GM18870 (cell line): ENCODE results near the gene ARMH4.

Experiments used
- ATAC-seq: cut with Tn5 transposase; IDR thresholded peaks from one replicate; pipeline ENCODE4 v1.9.1; 2021; ENCODE audit warnings: moderate library complexity; ENCODE audit not compliant: unreplicated experiment

ARMH4 gene

DNA sequence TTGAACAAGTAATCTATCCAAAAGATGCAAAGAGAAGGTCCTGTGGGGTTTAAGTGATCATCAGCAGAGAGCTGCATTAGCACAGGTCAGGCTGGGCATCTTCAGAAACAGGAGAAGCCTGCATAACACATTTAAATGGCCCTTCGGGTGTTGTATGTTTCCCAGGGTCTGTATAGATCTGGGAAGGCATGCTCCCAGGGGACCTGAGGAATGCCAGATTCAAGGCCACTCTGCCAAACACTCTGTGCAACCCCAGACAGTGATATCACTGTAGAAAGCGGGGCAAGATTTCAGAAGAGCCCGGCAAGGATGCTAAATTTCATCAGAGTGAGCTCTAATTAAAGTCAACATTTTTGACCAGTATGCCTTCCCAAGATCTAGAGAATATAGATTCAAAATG is 92.9 kb downstream of the ARMH4 start:
- ATAC-seq, result no peak

DNA sequence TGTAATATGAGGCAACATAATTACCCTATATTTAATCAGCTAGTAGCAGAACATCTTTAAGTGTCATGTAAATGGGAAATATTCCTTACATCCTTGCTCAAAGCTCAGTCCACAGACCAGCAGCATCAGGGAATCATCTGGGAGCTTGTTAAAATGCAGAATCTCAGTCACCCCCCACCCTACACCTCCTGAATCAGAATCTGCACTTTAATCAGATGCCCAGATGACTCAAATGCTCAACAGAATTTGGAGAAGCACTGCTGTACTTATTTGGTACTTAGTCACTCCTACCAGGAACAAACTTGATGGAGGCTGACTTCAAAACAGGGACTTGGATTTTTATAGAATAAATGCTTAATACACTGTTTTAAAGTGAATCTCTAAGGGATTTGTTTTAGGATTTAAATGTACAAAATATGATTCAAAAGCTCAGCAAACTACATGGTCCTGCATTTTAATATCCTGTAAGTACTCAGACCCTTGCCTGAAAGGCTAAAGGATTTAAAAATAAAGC is 96.5 kb downstream of the ARMH4 start:
- ATAC-seq, result no peak

DNA sequence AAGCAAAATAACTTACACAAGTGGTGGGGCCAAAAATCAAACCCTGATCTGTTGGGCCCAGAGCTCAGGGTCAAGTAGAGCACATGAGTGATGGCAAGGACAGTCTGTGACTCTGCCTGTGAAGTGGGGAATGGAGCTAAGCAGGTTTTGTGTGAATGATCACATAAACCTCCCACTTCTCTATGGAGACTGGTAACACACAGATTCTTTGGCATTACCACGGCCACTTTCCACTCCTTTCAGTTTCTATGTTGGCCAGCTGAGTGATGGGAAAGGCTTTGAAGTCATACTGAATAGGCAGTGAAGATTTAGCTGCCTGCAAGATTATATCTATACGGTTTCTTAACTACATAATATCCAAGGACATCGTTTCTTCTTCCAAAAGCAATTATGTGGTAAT is 97.9 kb downstream of the ARMH4 start:
- ATAC-seq, result no peak

DNA sequence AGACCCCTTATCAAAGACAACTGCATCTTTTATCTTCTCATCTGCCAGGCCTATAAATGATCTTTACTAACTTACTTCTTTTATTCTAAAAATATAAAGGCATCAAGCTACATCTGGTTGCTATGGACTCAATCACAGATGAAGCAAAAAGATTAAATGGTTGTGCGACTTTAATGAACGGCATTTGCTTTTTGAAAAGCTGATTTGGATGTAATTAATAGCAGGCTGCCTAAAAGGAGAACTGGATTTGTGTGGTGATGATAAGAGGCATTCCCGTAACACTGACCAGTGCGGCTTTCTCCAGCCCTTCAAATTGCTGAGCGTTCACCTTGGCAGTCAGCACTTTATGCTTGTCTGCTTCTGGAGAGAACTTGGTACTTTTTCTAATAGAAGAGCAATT is 103.8 kb downstream of the ARMH4 start:
- ATAC-seq, result no peak

DNA sequence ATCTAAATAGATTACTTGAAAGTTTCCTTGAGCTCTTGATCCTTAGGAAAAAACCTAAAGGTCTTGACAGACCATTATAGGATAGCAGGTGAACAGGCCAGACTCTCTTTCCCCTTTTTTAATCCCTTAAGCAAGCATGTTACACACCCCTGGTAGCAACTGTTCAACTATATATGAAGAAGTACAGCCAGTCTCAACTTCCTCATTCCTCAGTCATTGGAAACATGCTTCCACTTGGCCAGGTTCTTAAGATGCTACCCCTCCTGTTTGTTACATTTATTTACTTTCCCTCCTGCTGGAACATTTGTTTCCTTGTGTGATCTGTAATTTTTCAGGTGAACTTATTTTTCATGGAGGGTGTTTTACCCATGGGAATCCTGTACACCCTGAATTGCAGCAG is 124.1 kb downstream of the ARMH4 start:
- ATAC-seq, result no peak

DNA sequence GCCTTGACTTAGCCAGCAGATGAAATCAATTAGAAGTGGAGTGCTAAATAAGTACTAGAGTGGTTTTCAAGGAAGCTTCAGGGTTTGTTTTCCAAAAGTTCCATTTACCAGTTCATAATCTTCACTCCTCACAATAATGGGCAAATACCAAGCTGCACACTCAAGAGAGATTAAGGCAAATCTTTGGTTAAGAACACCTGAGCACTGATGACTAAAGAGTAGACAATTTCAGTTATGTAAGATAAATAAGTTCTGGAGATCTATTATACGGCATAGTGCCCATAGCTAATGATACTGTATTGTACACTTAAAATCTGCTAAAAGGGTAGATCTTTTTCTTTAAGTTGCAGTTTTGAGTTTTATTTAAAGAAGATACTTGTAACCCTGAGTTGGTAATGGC is 125.0 kb downstream of the ARMH4 start:
- ATAC-seq, result no peak

DNA sequence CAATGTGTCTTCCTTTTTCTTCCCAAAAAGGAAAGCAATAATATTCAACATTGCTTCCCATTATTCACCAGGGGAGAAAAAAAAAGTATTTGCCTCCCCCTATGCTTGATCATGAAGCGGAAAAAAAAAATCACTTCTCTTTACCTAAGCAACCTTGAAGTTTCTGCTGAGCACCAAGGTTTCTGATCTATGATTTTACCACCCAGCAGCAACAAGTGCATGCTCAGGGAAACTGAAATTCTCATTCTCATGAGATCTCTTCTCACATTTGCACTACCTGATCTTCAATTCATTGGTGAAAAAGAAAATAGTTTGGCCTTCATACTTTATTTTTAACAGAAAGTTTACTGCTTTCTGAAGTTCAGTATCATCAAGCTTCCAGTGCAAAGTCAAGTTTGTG is 125.8 kb downstream of the ARMH4 start:
- ATAC-seq, result no peak

DNA sequence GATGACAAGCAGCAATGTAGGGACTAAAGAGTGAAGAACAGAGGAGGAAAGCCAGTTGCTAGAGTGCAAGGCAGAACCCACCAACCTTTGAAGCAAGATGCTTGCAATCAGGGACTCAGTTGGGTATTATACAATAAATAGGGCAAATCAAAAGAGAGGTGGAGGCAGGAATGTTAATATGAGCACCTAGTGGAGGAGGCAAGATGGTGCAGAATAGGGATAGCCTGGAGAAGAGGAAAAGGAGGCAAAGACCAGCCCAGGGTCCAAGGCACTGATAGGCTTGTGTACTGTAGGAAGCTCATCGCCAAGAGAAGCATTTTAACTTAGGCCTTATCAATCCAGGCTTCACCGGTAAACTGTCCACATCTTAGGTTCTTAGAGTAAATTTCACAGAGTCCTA is 137.2 kb downstream of the ARMH4 start:
- ATAC-seq, result no peak

DNA sequence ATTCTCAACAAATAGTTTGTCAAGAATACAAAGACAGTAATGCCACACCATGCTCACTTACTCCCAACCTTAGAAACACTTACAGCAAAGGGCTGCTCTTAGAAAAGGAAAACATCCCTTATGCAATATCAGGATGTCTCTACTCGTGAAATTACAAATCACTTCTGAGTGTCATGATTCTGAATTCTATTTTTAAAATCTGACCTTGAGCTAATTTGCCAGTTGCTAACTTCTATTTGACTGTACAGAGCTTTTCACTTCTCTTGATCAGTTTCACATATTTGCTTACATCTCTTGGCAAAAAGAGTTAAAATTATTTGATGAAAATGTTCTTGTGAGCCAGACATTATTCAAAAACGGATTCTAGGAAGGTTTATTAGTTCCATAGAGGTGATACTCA is 149.4 kb downstream of the ARMH4 start:
- no peak for ATAC-seq

DNA sequence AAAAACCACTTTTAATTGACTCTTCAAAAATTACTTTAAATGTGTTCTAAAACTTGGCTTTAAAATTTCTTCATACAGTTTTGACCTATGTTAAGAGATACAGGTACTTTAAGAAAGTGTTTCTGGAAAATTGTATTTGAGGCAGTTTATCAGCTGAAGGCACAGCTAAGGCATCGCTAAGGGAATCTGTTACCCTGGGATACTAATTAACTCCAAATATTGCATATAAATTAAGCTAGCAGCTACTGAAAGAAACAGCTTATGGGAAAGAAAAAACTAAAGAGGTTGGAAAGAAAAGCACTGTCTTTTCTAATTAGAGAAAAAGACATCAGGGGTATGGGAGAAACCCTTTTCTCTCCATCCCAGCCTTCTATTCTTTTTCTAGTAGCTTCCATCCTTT is 152.0 kb downstream of the ARMH4 start:
- ATAC-seq, result no peak

DNA sequence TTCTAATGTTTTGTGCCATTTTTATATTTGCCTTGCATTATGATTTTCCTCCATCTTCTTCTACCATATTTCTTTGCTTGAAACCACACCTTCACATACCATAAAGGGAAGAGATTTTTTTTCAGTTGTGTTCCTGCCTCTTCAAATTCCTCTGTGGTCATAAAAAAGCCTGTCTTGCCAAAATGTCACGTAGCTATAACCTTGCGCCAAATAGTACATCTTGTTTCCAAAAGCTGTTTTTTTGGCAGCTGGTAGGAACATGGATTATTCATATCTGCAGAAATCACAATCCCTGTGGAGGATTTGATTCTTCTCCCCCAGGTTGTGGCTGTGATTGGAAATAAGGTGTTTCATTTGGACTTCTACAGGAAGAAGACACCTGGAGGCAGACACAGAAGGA is 152.5 kb downstream of the ARMH4 start:
- no peak for ATAC-seq

DNA sequence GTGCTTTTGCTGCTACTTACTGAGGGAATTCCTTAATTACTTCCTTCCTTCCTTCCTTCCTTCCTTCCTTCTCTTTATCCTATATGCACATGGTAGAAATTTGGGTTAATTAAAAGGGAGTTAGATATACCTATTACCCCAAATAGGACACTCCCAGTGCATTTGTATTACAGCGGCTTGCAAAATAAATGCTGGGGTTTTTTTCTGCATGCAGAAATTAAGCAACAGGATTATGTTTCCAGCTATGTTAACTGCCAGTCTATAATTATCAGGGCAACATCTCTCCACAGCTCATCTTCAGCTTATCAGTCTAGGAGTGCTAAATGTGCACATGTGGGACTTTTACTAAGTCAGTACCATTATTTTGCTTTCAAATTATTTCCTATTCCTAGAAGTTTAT is 153.2 kb downstream of the ARMH4 start:
- ATAC-seq, result no peak

DNA sequence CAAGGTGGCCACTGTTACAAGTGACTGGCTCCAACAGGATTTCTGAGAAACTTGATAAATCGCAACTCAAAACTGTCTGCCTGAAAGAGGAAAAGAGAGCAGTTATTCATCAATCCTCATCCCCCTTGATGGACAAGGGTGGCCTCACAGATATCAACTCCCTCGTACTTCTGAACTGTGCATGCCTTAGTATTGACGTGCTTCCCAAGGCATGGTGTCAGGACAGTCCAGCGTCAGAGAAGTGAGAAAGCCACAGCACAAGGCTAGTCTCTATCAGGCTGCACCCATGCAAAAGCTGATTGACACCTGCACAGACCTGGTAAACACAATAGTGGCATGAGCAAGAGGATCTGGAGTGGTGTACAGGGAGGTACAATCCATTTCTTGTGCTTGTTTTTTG is 160.7 kb downstream of the ARMH4 start:
- ATAC-seq, result no peak

DNA sequence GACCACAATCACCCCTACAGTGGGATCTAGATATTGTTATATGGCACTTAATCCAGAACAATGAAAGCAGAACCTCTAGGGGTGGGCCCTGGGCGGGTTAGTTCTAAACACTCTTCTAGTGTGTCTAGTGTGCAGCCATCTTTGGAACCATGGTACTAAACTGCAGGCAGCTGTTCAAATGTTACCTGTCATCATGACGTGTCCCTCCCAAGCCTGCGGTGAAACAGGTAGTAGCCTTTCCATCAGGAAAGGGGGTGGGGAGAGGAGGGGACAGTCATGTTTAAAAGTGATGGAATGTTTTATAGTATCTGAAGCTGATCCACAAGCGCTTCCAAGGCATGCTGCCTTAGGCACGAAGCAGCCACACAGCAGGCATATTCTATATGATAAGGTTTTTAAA is 163.6 kb downstream of the ARMH4 start:
- no peak for ATAC-seq

DNA sequence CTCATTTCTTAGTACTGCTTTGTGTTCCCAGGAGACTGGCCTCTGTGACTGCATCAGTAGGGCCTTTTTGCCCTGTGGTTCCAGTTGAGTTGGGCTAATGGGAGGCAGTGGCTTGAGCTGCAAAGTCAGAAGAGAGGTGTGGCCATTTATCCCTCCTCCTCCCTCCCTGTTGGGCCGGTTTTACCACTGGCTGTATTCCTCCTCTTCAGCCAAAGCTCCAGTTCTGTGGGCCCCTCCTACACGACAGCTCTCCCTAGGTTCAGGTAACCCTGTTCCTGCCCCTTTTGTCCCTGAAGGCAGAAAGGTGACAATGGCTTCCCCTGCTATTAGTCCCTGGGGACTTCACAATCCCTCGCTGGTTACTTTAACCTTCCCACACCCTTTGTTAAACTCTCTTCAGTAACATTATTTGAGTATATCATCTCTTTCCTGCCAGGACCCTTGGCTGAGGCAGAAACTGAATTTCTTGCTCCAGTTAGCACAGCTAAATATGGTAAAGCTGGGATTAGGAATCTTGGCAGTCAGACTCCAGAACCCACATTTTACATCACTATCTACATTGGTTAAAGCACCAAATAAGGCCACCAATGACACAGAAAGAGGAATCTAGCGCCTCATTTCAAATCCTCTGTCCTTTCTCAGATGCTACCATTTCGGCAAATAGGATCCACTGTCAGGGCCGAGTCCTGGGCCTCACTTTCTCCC is 164.3 kb downstream of the ARMH4 start:
- no peak for ATAC-seq

DNA sequence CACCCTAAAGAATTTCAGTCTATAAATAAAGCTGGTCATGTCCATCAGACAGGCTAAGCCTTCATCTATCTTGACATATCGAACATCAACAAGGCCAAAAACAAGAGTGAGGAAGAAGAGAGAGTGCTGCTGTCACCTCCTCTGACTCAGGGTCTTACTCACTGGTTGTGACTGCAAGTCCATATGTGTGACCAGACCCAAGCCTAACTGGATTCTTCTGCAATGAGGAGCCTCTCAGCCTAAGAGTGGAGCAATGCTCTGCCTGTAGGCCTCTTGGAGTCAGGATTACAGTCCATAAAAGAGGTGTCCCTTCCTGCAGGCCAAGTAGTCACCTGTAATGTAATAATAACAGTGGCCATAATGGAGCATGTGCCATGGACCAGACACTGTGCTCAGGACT is 165.0 kb downstream of the ARMH4 start:
- no peak for ATAC-seq

DNA sequence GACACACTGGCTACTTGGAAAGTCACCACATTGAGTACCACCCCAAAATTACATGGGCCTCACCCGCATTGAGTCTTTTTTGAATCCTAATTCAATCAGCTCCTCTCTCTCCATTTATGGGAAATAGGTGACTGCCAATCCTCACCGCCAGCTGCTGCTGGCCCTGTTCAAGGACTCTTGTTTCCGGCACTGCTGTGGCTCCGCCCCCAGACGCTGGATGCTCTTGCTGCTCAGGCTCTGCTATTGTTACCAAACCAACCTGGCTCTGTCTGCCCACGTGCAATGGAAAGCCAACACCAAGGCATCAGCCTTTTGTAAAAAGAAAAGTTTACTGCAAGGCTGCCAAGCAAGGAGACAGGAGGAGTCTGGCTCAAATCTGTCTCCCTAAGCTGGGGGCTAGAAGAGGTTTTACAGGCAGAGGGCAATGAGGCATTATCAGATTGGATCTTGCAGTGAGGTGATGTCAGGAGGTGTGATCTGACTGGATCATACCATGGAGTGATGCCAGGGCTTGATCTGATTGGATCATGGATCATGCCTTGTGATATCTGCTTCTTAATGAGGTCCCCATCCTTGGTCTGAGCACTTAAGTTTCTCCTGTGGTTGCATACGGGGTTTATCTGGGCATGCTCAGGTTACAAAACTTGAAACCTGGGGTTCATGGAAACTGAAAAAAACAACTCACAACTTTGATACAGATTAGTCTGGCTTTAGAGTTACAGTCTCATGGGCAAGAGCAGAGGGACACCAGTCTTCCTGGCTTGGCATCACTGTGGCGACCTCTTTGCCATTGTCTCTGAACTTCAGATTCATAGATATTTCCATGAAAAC is 169.0 kb downstream of the ARMH4 start:
- no peak for ATAC-seq

DNA sequence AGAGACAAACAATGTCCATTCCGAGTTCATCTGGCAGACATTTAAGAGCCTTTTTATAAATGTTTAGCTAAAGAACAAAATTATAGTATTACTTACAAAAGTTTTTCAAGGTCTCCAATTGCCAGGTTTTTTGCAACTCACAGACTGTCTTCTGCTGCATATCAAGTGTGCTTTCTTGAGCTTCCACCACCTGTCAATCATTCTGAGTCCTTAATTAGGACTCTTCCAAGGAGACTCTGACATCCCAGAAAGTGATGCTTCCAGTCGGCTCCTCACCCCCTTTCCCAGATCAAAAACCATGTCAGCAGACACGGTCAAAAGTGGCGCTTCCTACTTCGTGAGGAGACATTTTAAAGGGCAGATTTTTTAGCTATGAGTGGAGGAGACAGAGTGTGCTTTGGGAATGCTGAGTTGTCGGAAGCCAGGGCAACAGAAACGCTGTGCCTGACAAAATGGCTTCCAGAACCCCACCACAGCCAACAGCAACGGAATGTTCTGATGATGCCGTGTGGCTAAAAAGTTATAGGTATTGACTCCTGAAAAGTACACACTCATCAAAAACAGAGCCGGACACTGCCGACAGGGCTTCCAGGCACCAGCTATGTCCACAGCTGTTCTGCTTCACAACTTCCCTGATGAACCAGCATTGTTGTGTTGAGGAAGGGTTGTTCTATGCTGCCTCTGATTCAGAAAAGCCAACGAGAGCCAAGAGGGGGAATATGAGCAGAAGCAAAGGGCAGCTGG is 170.0 kb downstream of the ARMH4 start:
- ATAC-seq, result no peak

DNA sequence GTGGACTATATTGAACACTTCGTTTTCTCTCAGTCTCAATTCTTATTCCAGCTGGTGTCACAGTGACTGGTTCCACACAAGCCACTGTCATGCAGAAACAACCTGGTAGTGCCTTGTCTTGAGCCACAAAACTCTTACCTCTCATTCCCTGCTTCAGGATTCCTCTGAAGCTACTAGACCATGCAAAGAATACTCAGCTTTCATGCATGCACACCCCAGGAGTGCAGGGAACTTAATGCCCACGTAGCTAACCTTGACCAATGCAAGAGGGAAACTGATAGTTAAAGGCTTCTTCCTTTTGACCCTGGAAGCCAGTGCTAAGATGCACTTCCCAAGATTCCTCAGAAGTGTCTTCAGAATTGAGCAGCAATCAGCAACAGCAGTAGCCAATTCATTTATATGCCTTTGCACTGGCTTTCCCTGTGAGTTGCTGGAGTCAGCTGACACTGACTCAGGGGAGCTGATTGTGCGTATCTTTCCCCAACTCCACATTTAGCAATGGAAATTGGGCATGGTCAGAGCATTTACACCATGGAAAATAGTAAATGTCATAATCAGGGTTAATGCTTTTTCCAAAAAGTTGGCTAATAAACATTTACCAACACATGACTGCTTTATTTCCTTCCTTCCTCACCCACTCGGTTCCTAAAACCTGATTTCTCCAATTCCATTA is 172.5 kb downstream of the ARMH4 start:
- ATAC-seq, result no peak

DNA sequence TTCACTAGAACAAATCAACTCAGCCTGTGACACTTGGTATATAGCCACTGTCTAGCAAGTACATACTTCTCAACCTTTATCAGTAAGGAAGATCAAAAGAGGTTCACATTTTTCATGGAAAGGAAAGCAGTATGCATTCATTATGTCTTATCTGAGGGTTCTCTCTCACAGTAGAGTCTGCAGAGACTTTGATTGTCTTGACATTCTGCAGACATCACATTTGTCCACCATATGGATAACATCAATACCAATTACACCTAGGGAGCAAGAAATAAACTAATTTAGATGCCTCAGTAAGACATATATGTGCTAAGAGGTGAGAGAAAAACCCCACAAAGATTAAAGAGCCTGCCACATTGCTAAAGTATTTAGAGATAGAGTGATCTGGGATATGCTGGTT is 175.3 kb downstream of the ARMH4 start:
- ATAC-seq, result no peak

DNA sequence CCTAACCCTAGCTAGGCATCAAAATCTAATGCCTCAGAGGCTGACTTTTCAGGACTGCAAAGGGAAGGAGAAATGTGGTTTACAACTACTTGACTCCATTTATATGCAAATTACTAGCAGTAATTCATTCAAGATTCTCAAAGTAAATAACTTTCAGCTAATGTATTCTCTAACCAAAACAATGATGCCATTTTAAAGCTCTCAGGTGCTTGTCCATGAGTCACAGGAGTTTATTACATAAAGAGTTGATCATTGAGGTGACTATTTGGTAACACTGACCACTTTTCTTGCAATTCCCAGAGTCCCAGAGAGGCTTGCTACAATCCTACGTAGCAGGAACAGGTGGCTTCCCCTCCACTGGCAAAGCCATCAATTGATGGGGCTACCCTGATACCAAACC is 177.1 kb downstream of the ARMH4 start:
- ATAC-seq, result no peak
